H1 (cell line): Measurements from ENCODE around the gene SOST. TPM values are rescaled to one million over a fixed set of nuclear protein-coding genes. Genes with fewer than 3 reads are reported as not detected.

Experiments used
- BACH1 ChIP-seq: IDR thresholded peaks from 2 replicates; pipeline ENCODE4 v1.6.1; 2012; ENCODE audit warnings: low read length, improper control_type of control experiment
- BCL11A ChIP-seq, 2 experiments: IDR thresholded peaks; one replicate each; pipeline ENCODE4 v1.6.1; 2011; ENCODE audit warnings: low read depth in 2 of 2, low read length in 2 of 2, mild to moderate bottlenecking in 2 of 2
- CHD7 ChIP-seq: fragments of 300-600 bp; sonication (generic); IDR thresholded peaks from 2 replicates; pipeline ENCODE4 v1.7.1; 2012; ENCODE audit warnings: low read length, moderate library complexity, mild to moderate bottlenecking, inconsistent platforms; ENCODE audit not compliant: insufficient replicate concordance
- CTCF ChIP-seq, 3 experiments: IDR thresholded peaks; 1 replicate in 2 of 3; 2 replicates in 1 of 3; pipeline versions ENCODE4 v1.5.1 to v1.6.1; 2011; ENCODE audit warnings: low read length in 3 of 3, mild to moderate bottlenecking in 3 of 3, inconsistent platforms in 2 of 3, low read depth in 1 of 3, moderate library complexity in 1 of 3; ENCODE audit not compliant: insufficient read depth in 1 of 3; ENCODE audit errors: control extremely low read depth in 1 of 3
- JUN ChIP-seq: IDR thresholded peaks from 2 replicates; pipeline ENCODE4 v1.6.1; 2011; ENCODE audit warnings: low read depth, mild to moderate bottlenecking, improper control_type of control experiment, low read length
- POLR2AphosphoS5 ChIP-seq: IDR thresholded peaks from 2 replicates; pipeline ENCODE4 v1.6.1; 2011; ENCODE audit warnings: low read depth, low read length
- RNF2 ChIP-seq: fragments of 200-900, 300-1000 bp; sonication (generic); IDR thresholded peaks from 2 replicates; pipeline ENCODE4 v1.7.1; 2016; ENCODE audit warnings: borderline replicate concordance, low read depth, mild to moderate bottlenecking, antibody characterized with exemption, low read length; ENCODE audit not compliant: poor library complexity, severe bottlenecking; ENCODE audit errors: missing control alignments
- YY1 ChIP-seq: IDR thresholded peaks from 2 replicates; pipeline ENCODE4 v1.6.1; 2011; ENCODE audit warnings: low read depth, mild to moderate bottlenecking, low read length
- polyA plus RNA-seq, 7 experiments: library from polyadenylated mRNA; depleted of rRNA in 3 of 7; stranded (reverse) in 5 of 7; unstranded in 2 of 7; fragments of >200 nt in 5 of 7; fragments of 200-250 nt in 2 of 7; gene quantifications; 1 replicate in 5 of 7; 2 replicates in 1 of 7; 4 replicates in 1 of 7; pipeline versions ENCODE4 v1.2.1 to v1.2.3, GENCODE V29; 2011 to 2013; ENCODE audit warnings: missing spikeins in 2 of 7, mixed read lengths in 2 of 7
- total RNA-seq: library from RNA; stranded (reverse); fragmentation: NEBNext Ultra II Directional; extraction: Animal tissue kit (Norgen Biotek cat#: 25700); gene quantifications from 2 replicates; pipeline ENCODE4 v1.2.1, GENCODE V29; 2021

SOST gene
- total and polyA plus RNA-seq, 2 of the 8 experiments (the other 6 are each of a cell fraction or from before 2014, with no cell fraction given), result 0.08 TPM; not detected in 1

GRCh38 chr17:43803758-43804157, 45.2 kb upstream of the SOST start (continued):
- TF ChIP-seq CHD7 (no peak), YY1 (0 out of 2 replicates have a peak, but pooled peaks have one; percentile 8), JUN (no peak), RNF2 (no peak), POLR2AphosphoS5 (no peak), BACH1 (no peak), BCL11A (IDR thresholded peaks at IDR 0.05; ENCODE audit: low read depth in 2 of 2, low read length in 2 of 2) (no peak), CTCF (IDR thresholded peaks at IDR 0.05; ENCODE audit: control extremely low read depth in 1 of 3, insufficient read depth in 1 of 3, low read depth in 1 of 3, low read length in 3 of 3) (no peak)
- TF ChIP-seq, all 59 proteins: peak for 5
